Right atrium auricular region (tissue), 2 donors: ENCODE results near the gene RGS11. TPM values are rescaled to one million over a fixed set of nuclear protein-coding genes. Genes with fewer than 3 reads are reported as not detected.

ENCODE experiments used
- DNase-seq: peaks from one replicate; pipeline ENCODE4 v3.0.0-alpha.2; 2019; ENCODE audit warnings: low spot score
- H3K27ac ChIP-seq, 2 donors: fragments of 200-600 bp; sonication (generic); 1 replicate in 1 of 2; 2 replicates in 1 of 2; pipeline ENCODE4 v1.5.1; 2016 to 2019
- H3K27me3 ChIP-seq, 2 donors: fragments of 200-600 bp; sonication (generic); one replicate each; pipeline versions ENCODE4 v1.5.1 to v1.6.0; 2017 to 2019
- H3K36me3 ChIP-seq: fragments of 200-600 bp; sonication (generic); one replicate; pipeline ENCODE4 v1.5.1; 2016
- H3K4me1 ChIP-seq, 2 donors: fragments of 200-600 bp; sonication (generic); one replicate each; pipeline versions ENCODE4 v1.5.1 to v1.6.0; 2017 to 2019
- H3K4me3 ChIP-seq, 2 donors: fragments of 200-600 bp; sonication (generic); 1 replicate in 1 of 2; 2 replicates in 1 of 2; pipeline ENCODE4 v1.5.1; 2017 to 2019; ENCODE audit warnings: mild to moderate bottlenecking in 1 of 2, moderate library complexity in 1 of 2
- H3K9me3 ChIP-seq, 2 donors: fragments of 200-600 bp; sonication (generic); one replicate each; pipeline ENCODE4 v1.5.1; 2019
- CTCF ChIP-seq, 2 donors: fragments of 200-600 bp; sonication (generic); IDR thresholded peaks; one replicate each; pipeline ENCODE4 v1.5.1; 2019; ENCODE audit warnings: antibody characterized with exemption in 2 of 2
- total RNA-seq, 2 donors: library from RNA; depleted of rRNA; stranded (reverse); fragments of >200 nt; gene quantifications; one replicate each; pipeline ENCODE4 v1.1.0, GENCODE V29; 2016

The RGS11 gene
- total RNA-seq = 1 to 10 TPM; 8.3 to 9.0 TPM

- no peaks in the 10 kb centered on the region for H3K27me3 ChIP-seq
- H3K36me3 ChIP-seq = no peaks in the 10 kb centered on the region
- peak within 1 kb of the TSS; percentile 56 to 61 for H3K4me3 ChIP-seq
- no peak for TF ChIP-seq CTCF (IDR thresholded peaks at IDR 0.05)
- H3K4me1 ChIP-seq = peaks cover 0 to 27% of the 10 kb centered on the region in 2 donors
- no peaks in the 10 kb centered on the region for H3K9me3 ChIP-seq
- DNase-seq = no peak
- H3K27ac ChIP-seq = peak within 1 kb of the TSS; percentile 48 to 60
Observed at GRCh38 chr16:275786-276232, at the start of gene RGS11. TSS of gene RGS11 (minus strand) at chr16:275944. CDS start at chr16:275911, 33 bp downstream.

GRCh38 chr16:324451-325334, 48.9 kb upstream of the RGS11 start:
- peak overlapping the region in 1 of 2 donors; percentile 12 for H3K4me3 ChIP-seq
- no peak for DNase-seq
- peaks cover 0 to 38% of the 10 kb centered on the region in 2 donors for H3K4me1 ChIP-seq
- no peaks in the 10 kb centered on the region for H3K9me3 ChIP-seq
- H3K27me3 ChIP-seq = no peaks in the 10 kb centered on the region
- no peak overlapping the region for H3K27ac ChIP-seq
- H3K36me3 ChIP-seq = no peaks in the 10 kb centered on the region
- no peak for TF ChIP-seq CTCF (IDR thresholded peaks at IDR 0.05)

GRCh38 chr16:324201-324450, 48.4 kb upstream of the RGS11 start:
- peaks cover 0 to 38% of the 10 kb centered on the region in 2 donors for H3K4me1 ChIP-seq
- H3K27me3 ChIP-seq = no peaks in the 10 kb centered on the region
- no peaks in the 10 kb centered on the region for H3K9me3 ChIP-seq
- no peak for DNase-seq
- peaks cover 2% of the 10 kb centered on the region for H3K36me3 ChIP-seq
- no peak for TF ChIP-seq CTCF (IDR thresholded peaks at IDR 0.05)
- H3K4me3 ChIP-seq = no peak overlapping the region
- no peak overlapping the region for H3K27ac ChIP-seq

GRCh38 chr16:322476-323143, 46.9 kb upstream of the RGS11 start:
- no peak for DNase-seq
- H3K36me3 ChIP-seq = peaks cover 4% of the 10 kb centered on the region
- TF ChIP-seq CTCF (IDR thresholded peaks at IDR 0.05) = no peak
- H3K27me3 ChIP-seq = no peaks in the 10 kb centered on the region
- no peak overlapping the region for H3K27ac ChIP-seq
- no peaks in the 10 kb centered on the region for H3K9me3 ChIP-seq
- H3K4me1 ChIP-seq = peaks cover 0 to 32% of the 10 kb centered on the region in 2 donors
- H3K4me3 ChIP-seq = no peak overlapping the region

GRCh38 chr16:321532-321931, 45.8 kb upstream of the RGS11 start:
- H3K4me1 ChIP-seq = peaks cover 0 to 21% of the 10 kb centered on the region in 2 donors
- DNase-seq = no peak
- TF ChIP-seq CTCF (IDR thresholded peaks at IDR 0.05) = no peak
- H3K27ac ChIP-seq = no peak overlapping the region
- peaks cover 4% of the 10 kb centered on the region for H3K36me3 ChIP-seq
- no peaks in the 10 kb centered on the region for H3K27me3 ChIP-seq
- H3K9me3 ChIP-seq = no peaks in the 10 kb centered on the region
- H3K4me3 ChIP-seq = no peak overlapping the region
